K562 (cell line): ENCODE results near the gene SLC22A4. TPM values are rescaled to one million over a fixed set of nuclear protein-coding genes. Genes with fewer than 3 reads are reported as not detected.

Source experiments
- BCOR ChIP-seq: fragments of 450-650 bp; IDR thresholded peaks from 2 replicates; pipeline ENCODE4 v1.6.1; 2016
- CEBPG ChIP-seq, 3 experiments: fragments of 200-800 bp in 1 of 3; sonication (Bioruptor generic) in 1 of 3; sonication (generic) in 1 of 3; formaldehyde crosslinking in 1 of 3; IDR thresholded peaks in 2 of 3; conservative IDR thresholded peaks in 1 of 3; 2 replicates each; pipeline versions ENCODE4 v1.6.1 to v1.8.0; 2016 to 2022; ENCODE audit warnings: missing compliant biosample characterization in 2 of 3, missing genetic modification characterization in 2 of 3, mild to moderate bottlenecking in 1 of 3, missing genetic modification reagents in 1 of 3
- ELK1 ChIP-seq: sonication (generic); formaldehyde crosslinking; IDR thresholded peaks from 2 replicates; pipeline ENCODE4 v1.8.1; 2022; ENCODE audit warnings: missing genetic modification reagents
- ETS1 ChIP-seq: conservative IDR thresholded peaks from 2 replicates; pipeline ENCODE4 v1.6.1; 2011; ENCODE audit warnings: low read depth, mild to moderate bottlenecking, low read length; ENCODE audit not compliant: control insufficient read depth
- GTF2E2 ChIP-seq: fragments of 200-800 bp; sonication (Bioruptor generic); IDR thresholded peaks from 2 replicates; pipeline ENCODE4 v1.6.1; 2016; ENCODE audit warnings: missing genetic modification characterization, missing compliant biosample characterization
- HDAC2 ChIP-seq: fragments of 450-650 bp; IDR thresholded peaks from 2 replicates; pipeline ENCODE4 v1.6.1; 2016; ENCODE audit warnings: mild to moderate bottlenecking
- KDM1A ChIP-seq, 2 experiments: fragments of 450-650 bp; IDR thresholded peaks; 2 replicates each; pipeline ENCODE4 v1.6.1; 2016; ENCODE audit warnings: mild to moderate bottlenecking in 2 of 2
- KLF6 ChIP-seq: fragments of 250-450 bp; sonication (Bioruptor Pico); IDR thresholded peaks from 2 replicates; pipeline ENCODE4 v1.4.0; 2020; ENCODE audit warnings: mild to moderate bottlenecking, moderate library complexity, borderline replicate concordance
- MYBL2 ChIP-seq, 2 experiments: fragments of 450-650 bp in 1 of 2; sonication (generic) in 1 of 2; formaldehyde crosslinking in 1 of 2; IDR thresholded peaks; 2 replicates each; pipeline versions ENCODE4 v1.6.1 to v1.8.1; 2017 to 2022; ENCODE audit warnings: borderline replicate concordance in 1 of 2, inconsistent platforms in 1 of 2, low read depth in 1 of 2, mild to moderate bottlenecking in 1 of 2, missing genetic modification reagents in 1 of 2, moderate library complexity in 1 of 2
- MYC ChIP-seq, 2 experiments: fragments of 250-450 bp in 1 of 2; sonication (Bioruptor Pico) in 1 of 2; IDR thresholded peaks; 2 replicates each; pipeline versions ENCODE4 v1.5.1 to v1.6.1; 2012 to 2021; ENCODE audit warnings: low read depth in 2 of 2, borderline replicate concordance in 1 of 2, improper control_type of control experiment in 1 of 2, low read length in 1 of 2, mild to moderate bottlenecking in 1 of 2, moderate library complexity in 1 of 2
- PHB ChIP-seq: fragments of 250-450 bp; sonication (Bioruptor Pico); IDR thresholded peaks from 2 replicates; pipeline ENCODE4 v1.5.0; 2021
- SREBF2 ChIP-seq: sonication (generic); formaldehyde crosslinking; IDR thresholded peaks from 2 replicates; pipeline ENCODE4 v1.4.0; 2020; ENCODE audit warnings: mild to moderate bottlenecking, missing genetic modification reagents
- SRSF9 ChIP-seq: fragments of 200-400 bp; formaldehyde crosslinking; IDR thresholded peaks from 2 replicates; pipeline ENCODE4 v1.6.1; 2017; ENCODE audit warnings: low read depth, low read length, borderline replicate concordance
- ZBTB9 ChIP-seq: fragments of 450-650 bp; formaldehyde crosslinking; IDR thresholded peaks from 2 replicates; pipeline ENCODE4 v1.4.0; 2020; ENCODE audit warnings: mild to moderate bottlenecking, moderate library complexity
- ZNF449 ChIP-seq: fragments of 250-450 bp; sonication (Bioruptor Pico); IDR thresholded peaks from 2 replicates; pipeline ENCODE4 v1.8.0; 2022; ENCODE audit warnings: moderate library complexity, mild to moderate bottlenecking, inconsistent platforms
- ZNF668 ChIP-seq: fragments of 250-450 bp; sonication (Bioruptor Pico); IDR thresholded peaks from 2 replicates; pipeline ENCODE4 v1.8.0; 2022; ENCODE audit warnings: mild to moderate bottlenecking, inconsistent platforms
- ZNF75A ChIP-seq: fragments of 450-650 bp; formaldehyde crosslinking; IDR thresholded peaks from 2 replicates; pipeline ENCODE4 v1.4.0; 2020; ENCODE audit warnings: mild to moderate bottlenecking
- polyA plus RNA-seq, 8 experiments: library from polyadenylated mRNA; depleted of rRNA in 4 of 8; stranded (reverse) in 5 of 8; unstranded in 3 of 8; fragments of >200 nt; fragmentation: Nextera tagmentation in 2 of 8; fragmentation: Illumina TruSeq in 1 of 8; extraction: Ambion mirVana in 2 of 8; extraction: Trizol in 1 of 8; gene quantifications; 2 replicates each; pipeline versions ENCODE4 v1.2.1 to v1.2.3, GENCODE V29; 2011 to 2014; ENCODE audit warnings: inconsistent platforms in 1 of 8, missing spikeins in 1 of 8
- total RNA-seq, 7 experiments: library from RNA; depleted of rRNA in 6 of 7; stranded (reverse); fragments of >200 nt in 6 of 7; fragmentation: Illumina TruSeq in 2 of 7; extraction: Trizol in 2 of 7; gene quantifications; 2 replicates each; pipeline versions ENCODE4 v1.2.1 to v1.2.3, GENCODE V29; 2011 to 2021; ENCODE audit warnings: low replicate concordance in 1 of 7

The SLC22A4 gene
- total and polyA plus RNA-seq, 9 of the 15 experiments (the other 6 are each of a cell fraction or from before 2014, with no cell fraction given), result 2.7 to 9.5 (median 6.2) TPM

GRCh38 chr5:132310141-132310834 is 16.1 kb downstream of the SLC22A4 start (continued):
- TF ChIP-seq ZNF449 (CRISPR knock-in tag) (no peak), SRSF9 (no peak), ELK1 (CRISPR knock-in tag) (no peak), ETS1 (no peak), SREBF2 (CRISPR knock-in tag) (0 out of 2 replicates have a peak, but pooled peaks have one; percentile 57), KDM1A (IDR thresholded peaks at IDR 0.05) (peak; percentile 60 to 71; a peak in 3 of 4 replicates), MYC (IDR thresholded peaks at IDR 0.05; ENCODE audit: low read depth, low read length) (no peak), MYC (CRISPR knock-in tag; IDR thresholded peaks at IDR 0.05; ENCODE audit: borderline replicate concordance, low read depth) (no peak), GTF2E2 (tag) (no peak), PHB (CRISPR knock-in tag) (no peak), MYBL2 (IDR thresholded peaks at IDR 0.05; ENCODE audit: low read depth) (no peak), MYBL2 (CRISPR knock-in tag; IDR thresholded peaks at IDR 0.05; ENCODE audit: borderline replicate concordance) (no peak), HDAC2 (peak; percentile 17; the same call in 1 of the 2 replicates), KLF6 (CRISPR knock-in tag) (no peak), CEBPG (CRISPR knock-in tag; IDR thresholded peaks at IDR 0.05) (no peak), CEBPG (tag; conservative IDR thresholded peaks at IDR 0.05 in 1 of 2, IDR thresholded peaks at IDR 0.05 in 1 of 2) (no peak), BCOR (peak; percentile 83), ZBTB9 (CRISPR knock-in tag) (no peak), ZNF668 (CRISPR knock-in tag) (no peak), ZNF75A (no peak)
